GM12875 (cell line): ENCODE measurements around the gene MAP1B.

Experiments used
- H3K4me3 ChIP-seq: one replicate; pipeline ENCODE4 v1.5.1; 2011; ENCODE audit warnings: low read depth, low read length, control low read depth
- CTCF ChIP-seq: IDR thresholded peaks from 2 replicates; pipeline ENCODE4 v1.5.1; 2011; ENCODE audit warnings: low read depth, mild to moderate bottlenecking, control low read depth, inconsistent platforms, low read length, moderate library complexity, borderline replicate concordance; ENCODE audit not compliant: insufficient read depth

The MAP1B gene

GRCh38 chr5:72107131-72107900, at the start of gene MAP1B:
Gene MAP1B (plus strand): TSS chr5:72107475. CDS start chr5:72107532, 57 bp downstream.
- H3K4me3 ChIP-seq, result peak within 1 kb of the TSS; percentile 31
- TF ChIP-seq CTCF, result no peak

- TF ChIP-seq CTCF, result no peak
- H3K4me3 ChIP-seq, result no peak overlapping the region
These were observed 49.5 kb upstream of the MAP1B start for GRCh38 chr5:72057816-72058215.

- no peak overlapping the region for H3K4me3 ChIP-seq
- no peak for TF ChIP-seq CTCF
These were observed 44.0 kb upstream of the MAP1B start for GRCh38 chr5:72063219-72063819.

GRCh38 chr5:72064801-72065570, 42.3 kb upstream of the MAP1B start:
- no peak overlapping the region for H3K4me3 ChIP-seq
- TF ChIP-seq CTCF, result no peak

- H3K4me3 ChIP-seq, result no peak overlapping the region
- no peak for TF ChIP-seq CTCF
These were observed 41.5 kb upstream of the MAP1B start for GRCh38 chr5:72065751-72066255.

GRCh38 chr5:72066705-72067107, 40.6 kb upstream of the MAP1B start:
- no peak overlapping the region for H3K4me3 ChIP-seq
- TF ChIP-seq CTCF, result no peak
